NK-92 treated with Interleukin-12 subunit alpha and Interleukin-12 subunit beta, amount 100 ng/mL, for 24 hours (cell line): ENCODE results near the gene PRPSAP1.

Experiments
- DNase-seq: peaks from one replicate; lab custom pipeline; 2025; lab: John Stamatoyannopoulos, UW

PRPSAP1 gene

DNA sequence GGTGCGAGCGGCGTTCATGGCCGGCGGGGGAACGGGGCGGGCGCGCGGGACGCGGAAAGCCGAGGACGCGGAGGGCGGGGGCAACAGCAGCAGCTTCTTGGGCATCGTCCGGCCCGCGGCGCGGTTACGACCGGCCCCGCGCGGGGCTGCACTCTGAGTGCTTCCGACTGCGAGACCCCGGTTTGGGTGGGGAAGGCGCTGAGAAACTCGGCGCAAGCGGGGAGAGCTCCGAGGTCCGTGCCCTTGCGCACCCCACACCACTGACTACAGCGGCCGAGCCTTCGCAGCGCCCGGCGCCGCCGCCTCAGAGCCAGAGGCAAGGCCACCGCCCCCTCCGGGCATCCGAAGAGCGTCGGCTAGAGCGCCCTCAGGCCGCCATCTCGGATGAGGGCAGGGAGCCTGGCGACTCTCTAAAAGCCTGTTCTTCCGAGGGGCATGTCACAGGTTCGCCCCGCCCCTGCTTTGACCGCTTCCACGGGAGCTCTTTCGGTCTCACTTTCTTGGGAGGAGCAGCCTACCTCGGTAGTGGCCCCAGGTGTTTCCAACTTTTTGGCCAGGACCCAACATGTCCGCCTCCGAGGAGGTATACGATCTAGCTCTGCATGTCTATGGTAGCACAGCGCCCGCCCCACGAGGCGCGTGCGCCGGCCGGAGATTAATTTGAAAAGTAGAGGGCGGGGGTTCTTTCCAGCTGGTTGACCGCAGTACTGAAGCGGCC is at the start of gene PRPSAP1:
PRPSAP1 (minus strand) TSS at position 318 of the 718 bp plus-strand sequence; CDS start at position 105, 213 bp downstream.
- DNase-seq: peak; percentile 85

DNA sequence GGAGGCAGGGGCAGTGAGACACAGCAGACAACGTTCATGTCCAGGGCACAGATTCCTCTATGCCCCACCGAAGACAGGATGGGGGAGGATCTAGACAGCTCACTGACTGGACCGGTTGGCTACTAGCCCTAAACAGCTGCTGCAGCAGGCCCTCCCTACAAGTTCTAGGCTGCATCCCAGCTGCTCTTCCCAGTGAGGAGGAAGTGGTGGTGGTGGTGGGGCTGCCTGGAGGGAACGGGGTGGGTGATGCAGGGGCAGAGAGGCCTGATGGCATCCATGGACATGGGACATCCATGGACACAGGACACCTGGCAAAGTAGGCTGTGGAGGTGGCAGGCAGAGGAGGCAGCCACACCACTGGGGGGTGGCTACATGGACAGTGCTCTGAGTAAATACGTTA is 49.0 kb upstream of the PRPSAP1 start:
- DNase-seq: no peak

GRCh38 chr17:76399175-76400172 is 45.8 kb upstream of the PRPSAP1 start:
- DNase-seq: no peak

- no peak for DNase-seq
These were observed 44.9 kb upstream of the PRPSAP1 start for GRCh38 chr17:76398523-76399174.

- peak; percentile 65 for DNase-seq
These were observed 44.2 kb upstream of the PRPSAP1 start for GRCh38 chr17:76397687-76398522.

- no peak for DNase-seq
These were observed 43.5 kb upstream of the PRPSAP1 start for GRCh38 chr17:76397184-76397583.

GRCh38 chr17:76395980-76396379 is 42.3 kb upstream of the PRPSAP1 start:
- DNase-seq: no peak

- no peak for DNase-seq
These were observed 40.5 kb upstream of the PRPSAP1 start for GRCh38 chr17:76394166-76394565.

- DNase-seq: no peak
These were observed 37.5 kb upstream of the PRPSAP1 start for GRCh38 chr17:76391200-76391715.

DNA sequence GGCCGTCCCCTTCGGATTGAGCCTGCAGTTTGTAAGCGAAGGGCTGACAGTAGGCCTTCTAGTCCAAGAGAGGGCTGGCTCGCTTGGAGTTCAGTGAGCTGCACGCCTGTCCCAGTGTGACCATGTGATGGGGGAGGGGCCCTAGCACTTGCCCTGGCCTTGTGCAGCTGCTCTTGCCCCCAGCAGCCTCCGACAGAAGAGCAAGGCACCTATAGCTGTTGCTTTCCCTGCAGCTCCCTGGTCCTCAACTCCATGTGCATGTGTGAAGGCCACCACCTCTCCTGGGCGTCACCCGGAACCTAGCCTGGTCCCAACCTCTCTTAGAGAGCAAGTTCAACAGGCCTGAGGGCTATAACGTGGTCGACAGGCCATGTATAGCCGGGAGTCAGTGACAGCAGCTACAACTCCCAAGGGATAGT is 36.3 kb upstream of the PRPSAP1 start:
- DNase-seq: no peak

DNA sequence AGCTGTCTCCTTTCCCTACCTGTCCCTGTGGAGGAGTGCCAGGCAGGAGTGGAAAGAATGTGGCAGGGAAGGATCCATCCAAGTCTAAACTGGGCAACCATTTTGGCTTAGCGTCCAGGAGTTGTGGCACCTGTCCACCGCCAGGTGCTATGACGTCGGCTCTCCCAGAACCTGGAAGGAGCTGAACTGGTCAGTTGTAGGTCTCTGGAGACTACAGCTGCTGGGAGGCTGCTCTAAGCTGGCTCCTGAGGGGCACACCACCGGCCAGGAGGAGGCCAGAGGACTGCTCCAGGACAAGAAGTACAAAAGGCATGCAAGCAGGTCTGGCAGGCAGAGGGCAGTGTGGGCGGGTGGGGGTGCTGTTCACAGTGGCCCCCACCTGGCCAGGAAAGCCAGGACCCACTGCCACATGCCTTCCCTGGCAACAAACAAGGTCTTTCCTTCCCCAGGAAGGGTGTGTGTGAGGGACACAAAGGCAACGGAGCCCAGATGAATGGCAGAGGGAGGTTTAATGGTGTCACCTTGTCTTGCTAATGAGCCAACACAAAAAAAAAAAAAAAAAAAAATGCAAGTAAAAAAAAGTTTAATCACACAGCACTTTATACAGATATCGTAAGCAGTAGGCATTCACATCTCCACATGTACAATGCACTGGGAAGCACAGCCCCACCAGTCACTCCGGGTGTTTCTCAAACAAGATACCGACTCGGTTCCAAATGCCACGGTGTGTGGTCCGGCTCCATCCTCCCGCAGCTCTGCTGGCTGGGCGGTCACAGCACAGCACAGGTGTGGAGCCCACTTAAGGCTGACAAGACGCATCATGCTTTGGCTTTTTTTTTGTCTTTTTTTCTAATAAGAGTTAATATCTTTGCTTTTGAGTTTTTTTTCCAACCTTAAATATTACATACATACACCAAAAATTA is 35.5 kb upstream of the PRPSAP1 start:
- no peak for DNase-seq

DNA sequence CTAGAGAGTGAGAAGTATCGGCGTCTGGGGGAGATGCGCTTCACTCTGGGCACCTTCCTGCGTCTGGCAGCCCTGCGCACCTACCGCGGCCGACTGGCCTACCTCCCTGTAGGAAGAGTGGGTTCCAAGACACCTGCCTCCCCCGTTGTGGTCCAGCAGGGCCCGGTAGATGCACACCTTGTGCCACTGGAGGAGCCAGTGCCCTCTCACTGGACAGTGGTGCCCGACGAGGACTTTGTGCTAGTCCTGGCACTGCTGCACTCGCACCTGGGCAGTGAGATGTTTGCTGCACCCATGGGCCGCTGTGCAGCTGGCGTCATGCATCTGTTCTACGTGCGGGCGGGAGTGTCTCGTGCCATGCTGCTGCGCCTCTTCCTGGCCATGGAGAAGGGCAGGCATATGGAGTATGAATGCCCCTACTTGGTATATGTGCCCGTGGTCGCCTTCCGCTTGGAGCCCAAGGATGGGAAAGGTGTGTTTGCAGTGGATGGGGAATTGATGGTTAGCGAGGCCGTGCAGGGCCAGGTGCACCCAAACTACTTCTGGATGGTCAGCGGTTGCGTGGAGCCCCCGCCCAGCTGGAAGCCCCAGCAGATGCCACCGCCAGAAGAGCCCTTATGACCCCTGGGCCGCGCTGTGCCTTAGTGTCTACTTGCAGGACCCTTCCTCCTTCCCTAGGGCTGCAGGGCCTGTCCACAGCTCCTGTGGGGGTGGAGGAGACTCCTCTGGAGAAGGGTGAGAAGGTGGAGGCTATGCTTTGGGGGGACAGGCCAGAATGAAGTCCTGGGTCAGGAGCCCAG is 33.5 kb upstream of the PRPSAP1 start:
- no peak for DNase-seq

- no peak for DNase-seq
These were observed 32.4 kb upstream of the PRPSAP1 start for GRCh38 chr17:76385892-76386786.

- peak; percentile 14 for DNase-seq
These were observed 31.5 kb upstream of the PRPSAP1 start for GRCh38 chr17:76384987-76385891.

- DNase-seq: no peak
These were observed 30.7 kb upstream of the PRPSAP1 start, which contains the start of gene SPHK1 for GRCh38 chr17:76384222-76384986. SPHK1 (plus strand) TSS chr17:76384609; CDS start chr17:76385645, 1,036 bp downstream.

DNA sequence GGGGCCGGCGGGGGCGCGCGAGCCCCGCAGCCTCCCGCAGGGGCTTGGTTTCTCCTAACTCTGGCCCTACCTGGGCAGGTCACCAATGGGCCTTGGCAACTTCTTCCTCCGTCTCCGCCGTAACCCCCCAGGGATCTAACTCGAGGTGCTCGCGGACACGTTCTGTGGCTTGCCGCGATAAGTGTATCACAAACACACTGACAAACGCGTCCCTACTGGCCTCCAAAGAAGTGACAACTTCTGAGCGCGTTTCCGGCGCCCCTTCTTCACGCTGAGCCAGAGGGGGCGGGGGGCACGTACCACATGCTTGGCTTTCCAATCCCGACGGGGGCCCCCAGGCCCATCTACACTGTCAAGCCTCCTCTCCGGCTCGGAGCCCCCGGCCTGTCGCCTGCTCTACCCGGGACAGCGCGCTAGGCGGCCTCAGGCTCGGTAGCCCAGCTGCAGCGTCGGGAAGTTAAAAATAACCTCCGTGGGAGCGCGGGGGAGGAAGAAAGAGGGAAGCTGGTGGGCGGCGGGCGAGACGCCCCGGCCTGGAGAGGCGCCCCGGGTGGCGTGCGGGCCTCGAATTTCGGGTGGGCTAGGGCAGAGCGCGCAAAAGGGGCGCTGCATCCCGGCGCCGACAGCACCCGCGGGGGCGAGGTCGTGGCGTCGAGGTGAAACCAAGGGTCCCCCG is 30.0 kb upstream of the PRPSAP1 start:
- DNase-seq: no peak
